Measurements from ENCODE around the gene F10.

The F10 gene

DNA sequence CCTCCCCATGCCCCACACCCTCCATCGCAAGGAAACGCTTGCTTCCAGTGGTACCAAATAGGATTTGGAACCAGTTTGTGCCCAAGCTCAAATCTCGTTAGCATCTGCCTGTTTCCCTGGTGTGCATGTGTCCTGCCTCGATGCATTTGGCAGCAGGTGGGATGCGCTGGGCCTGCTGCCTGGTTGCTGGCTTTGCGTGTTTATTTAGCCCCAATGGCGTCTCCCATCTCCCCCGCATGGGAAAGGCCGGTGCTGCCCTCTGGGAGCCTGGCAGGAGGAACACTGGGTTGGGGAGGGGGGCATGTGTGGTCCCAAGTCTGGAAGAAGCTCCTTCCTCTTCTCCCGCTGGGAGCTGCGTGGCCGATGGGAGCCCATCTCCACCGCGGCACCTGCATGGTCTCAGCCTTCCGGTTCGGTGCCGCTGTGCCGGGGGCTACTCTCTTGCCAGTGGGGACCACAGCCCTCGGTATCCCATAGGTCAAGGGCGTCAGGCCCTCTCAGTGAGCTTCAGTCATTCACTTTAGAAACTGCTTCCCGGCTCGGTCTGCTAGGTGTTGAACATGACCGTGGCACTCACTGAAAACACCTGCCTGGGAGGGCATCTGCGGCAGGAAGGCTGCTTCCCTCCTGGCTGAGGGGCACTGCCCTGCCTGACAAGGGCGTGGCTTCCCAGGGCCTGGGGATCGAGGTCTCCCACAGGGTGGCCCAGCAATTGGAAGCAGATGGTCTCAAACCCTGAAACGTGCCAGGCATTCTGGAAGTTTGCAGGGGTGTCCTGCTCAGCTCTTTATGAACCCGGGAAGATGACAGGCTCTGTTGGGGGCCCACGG, 28.8 kb upstream of the F10 start:
- TF ChIP-seq, protein P1, sequence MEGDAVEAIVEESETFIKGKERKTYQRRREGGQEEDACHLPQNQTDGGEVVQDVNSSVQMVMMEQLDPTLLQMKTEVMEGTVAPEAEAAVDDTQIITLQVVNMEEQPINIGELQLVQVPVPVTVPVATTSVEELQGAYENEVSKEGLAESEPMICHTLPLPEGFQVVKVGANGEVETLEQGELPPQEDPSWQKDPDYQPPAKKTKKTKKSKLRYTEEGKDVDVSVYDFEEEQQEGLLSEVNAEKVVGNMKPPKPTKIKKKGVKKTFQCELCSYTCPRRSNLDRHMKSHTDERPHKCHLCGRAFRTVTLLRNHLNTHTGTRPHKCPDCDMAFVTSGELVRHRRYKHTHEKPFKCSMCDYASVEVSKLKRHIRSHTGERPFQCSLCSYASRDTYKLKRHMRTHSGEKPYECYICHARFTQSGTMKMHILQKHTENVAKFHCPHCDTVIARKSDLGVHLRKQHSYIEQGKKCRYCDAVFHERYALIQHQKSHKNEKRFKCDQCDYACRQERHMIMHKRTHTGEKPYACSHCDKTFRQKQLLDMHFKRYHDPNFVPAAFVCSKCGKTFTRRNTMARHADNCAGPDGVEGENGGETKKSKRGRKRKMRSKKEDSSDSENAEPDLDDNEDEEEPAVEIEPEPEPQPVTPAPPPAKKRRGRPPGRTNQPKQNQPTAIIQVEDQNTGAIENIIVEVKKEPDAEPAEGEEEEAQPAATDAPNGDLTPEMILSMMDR (conservative IDR thresholded peaks at IDR 0.05): no peak
- no peak overlapping the region for H3K27ac ChIP-seq

DNA sequence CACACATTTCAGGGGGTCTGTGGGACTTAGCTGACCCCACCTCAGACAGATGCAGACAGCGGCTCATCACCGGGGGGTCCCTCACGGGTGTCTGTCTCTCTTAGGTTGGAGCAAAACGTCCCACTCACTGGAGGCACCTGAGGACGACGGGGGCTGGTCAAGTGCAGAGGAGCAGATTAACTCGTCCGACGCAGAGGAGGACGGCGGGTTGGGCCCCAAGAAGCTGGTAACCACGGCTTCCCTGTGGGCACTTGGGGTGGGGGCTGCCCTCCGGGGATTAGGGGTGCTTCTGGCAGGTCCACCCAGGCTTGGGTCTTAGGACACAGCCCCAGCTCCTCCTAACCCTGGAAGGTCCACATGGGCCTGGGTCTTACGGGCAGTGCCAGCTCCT, 28.2 kb upstream of the F10 start:
- no peak overlapping the region for H3K27ac ChIP-seq
- TF ChIP-seq, protein P1 (conservative IDR thresholded peaks at IDR 0.05): no peak

DNA sequence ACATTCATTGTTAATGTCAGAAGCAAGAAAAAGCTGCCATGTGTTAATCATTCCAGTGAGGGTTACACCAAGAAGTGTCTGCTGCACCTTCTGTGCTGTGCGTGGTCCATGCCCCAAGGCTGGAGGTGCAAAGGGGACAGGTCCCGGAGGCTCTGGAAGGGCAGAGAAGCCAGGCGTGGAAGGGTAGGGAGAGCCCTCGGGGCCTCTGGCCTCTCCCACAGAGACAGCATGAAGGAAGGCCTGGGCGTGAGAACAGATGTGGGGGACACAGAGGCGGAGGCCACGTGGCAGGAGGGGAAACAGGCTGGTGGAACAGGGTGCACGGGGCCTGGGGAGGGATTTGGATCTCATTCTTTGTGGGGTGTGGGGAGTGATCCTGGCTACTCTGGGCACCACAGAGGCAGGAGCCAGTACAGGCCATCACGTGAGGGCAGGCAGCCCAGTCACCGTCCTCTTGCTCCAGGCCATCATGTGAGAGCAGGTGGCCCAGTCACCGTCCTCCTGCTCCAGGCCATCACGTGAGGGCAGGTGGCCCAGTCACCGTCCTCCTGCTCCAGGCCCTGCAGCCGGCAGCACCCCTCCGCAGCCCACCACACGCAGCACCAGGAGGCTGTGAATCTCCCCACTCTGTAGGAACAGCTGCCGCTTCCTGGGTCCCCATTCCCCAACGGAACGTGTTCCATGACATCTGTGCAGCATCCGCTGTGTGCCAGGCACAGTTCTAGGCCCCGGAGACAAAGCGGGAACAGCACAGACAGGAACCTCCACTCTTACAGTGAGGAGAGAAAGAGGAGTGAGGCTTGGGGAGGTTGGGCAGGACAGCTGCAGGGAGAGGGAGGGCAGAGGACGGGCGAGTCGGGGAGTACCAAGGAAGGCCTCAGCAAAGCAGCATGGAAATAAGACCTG, 27.2 kb upstream of the F10 start:
- H3K27ac ChIP-seq: no peak overlapping the region
- TF ChIP-seq, protein P1 (conservative IDR thresholded peaks at IDR 0.05): no peak

DNA sequence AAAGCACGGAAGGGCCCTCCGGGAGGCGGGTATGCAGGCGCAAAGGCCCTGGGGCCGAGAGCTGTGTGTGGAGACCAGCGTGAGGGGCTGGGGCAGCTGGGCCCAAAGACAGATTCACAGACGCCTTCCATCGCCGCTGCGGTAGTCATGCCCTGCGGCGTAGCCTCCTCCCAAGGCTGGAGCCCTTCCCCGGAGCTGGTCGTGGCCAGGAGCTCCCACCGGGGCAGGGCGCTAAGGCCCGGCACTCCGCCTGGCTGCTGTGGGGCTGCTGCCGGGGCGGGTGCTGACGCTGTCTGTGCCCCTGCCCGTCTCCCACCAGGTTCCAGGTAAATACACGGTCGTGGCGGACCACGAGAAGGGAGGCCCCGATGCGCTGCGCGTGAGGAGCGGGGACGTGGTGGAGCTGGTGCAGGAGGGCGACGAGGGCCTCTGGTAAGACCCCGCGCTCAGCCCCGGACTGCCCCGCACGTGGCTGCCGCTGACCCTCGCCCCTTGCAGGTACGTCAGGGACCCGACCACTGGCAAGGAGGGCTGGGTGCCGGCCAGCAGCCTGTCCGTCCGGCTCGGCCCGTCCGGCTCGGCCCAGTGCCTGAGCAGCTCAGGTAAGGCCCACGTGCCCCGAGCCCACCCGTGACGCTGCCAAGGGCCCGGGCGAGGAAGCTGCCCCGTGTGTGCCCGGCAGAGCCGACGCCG, 26.4 kb upstream of the F10 start:
- no peak overlapping the region for H3K27ac ChIP-seq
- TF ChIP-seq, protein P1 (conservative IDR thresholded peaks at IDR 0.05): no peak

DNA sequence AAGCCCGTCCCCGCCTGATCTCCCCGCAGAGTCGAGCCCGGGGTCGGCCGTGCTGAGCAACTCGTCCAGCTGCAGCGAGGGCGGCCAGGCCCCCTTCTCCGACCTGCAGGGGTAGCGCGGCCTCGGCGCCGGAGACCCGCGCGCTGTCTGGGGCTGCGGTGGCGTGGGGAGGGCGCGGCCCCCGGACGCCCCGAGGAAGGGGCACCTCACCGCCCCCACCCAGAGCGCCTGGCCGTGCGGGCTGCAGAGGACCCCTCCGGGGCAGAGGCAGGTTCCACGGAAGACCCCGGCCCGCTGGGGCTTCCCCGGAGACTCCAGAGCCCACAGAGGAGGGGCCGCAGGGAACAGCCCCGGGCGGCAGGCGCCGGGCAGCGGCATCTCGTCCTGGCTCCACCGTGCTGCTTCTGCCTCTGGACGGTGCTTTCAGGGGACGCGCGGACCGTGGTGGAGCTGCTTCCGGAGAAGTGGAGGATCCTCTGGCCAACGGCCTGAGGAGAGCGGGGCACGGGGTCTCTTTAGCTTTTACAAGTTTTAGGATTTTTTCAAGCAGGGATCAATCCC, 25.8 kb upstream of the F10 start:
- no peak overlapping the region for H3K27ac ChIP-seq
- TF ChIP-seq, protein P1 (conservative IDR thresholded peaks at IDR 0.05): no peak

DNA sequence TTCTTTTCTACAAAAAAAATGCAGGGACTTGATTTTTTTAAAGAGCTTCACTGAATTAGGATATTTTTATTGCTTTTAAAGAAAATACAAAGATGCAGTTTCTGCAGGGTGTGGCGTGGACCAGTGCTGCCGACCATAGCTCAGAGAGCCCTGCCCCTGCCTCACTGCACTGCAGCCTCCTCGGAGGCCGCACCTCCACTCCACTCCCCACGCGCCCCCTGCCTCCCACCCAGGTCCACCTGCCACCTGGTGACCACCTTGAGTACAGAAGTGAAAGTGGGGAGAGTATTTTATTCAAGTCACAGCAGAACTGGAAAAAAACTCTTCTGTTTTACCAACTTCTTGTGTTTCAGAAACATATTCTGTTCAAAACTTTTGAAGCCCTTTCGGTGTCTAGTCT, 24.9 kb upstream of the F10 start:
- H3K27ac ChIP-seq: no peak overlapping the region
- TF ChIP-seq, protein P1 (conservative IDR thresholded peaks at IDR 0.05): no peak

All from VCaP (cell line).